K562 (cell line): ENCODE measurements around the gene SERF2. TPM values are rescaled to one million over a fixed set of nuclear protein-coding genes. Genes with fewer than 3 reads are reported as not detected.

Experiments used
- ATF3 ChIP-seq, 2 experiments: fragments of 450-650 bp in 1 of 2; sonication (generic) in 1 of 2; formaldehyde crosslinking in 1 of 2; IDR thresholded peaks in 1 of 2; conservative IDR thresholded peaks in 1 of 2; 2 replicates each; pipeline versions ENCODE4 v1.6.1 to v1.8.1; 2016 to 2023; ENCODE audit warnings: mild to moderate bottlenecking in 2 of 2, moderate library complexity in 2 of 2, inconsistent platforms in 1 of 2, missing genetic modification reagents in 1 of 2
- CHD4 ChIP-seq: fragments of 200-600 bp; sonication (generic); IDR thresholded peaks from 3 replicates; pipeline ENCODE4 v1.6.1; 2012; ENCODE audit warnings: low read depth, mild to moderate bottlenecking, mixed read lengths, low read length, inconsistent platforms; ENCODE audit not compliant: insufficient read depth, insufficient replicate concordance, poor library complexity, severe bottlenecking
- CTCF ChIP-seq, 3 experiments: IDR thresholded peaks in 2 of 3; conservative IDR thresholded peaks in 1 of 3; 2 replicates each; pipeline ENCODE4 v1.5.1; 2011 to 2012; ENCODE audit warnings: low read length in 3 of 3, mild to moderate bottlenecking in 3 of 3, control low read depth in 2 of 3, improper control_type of control experiment in 1 of 3, inconsistent platforms in 1 of 3, low read depth in 1 of 3, mixed read lengths in 1 of 3, moderate library complexity in 1 of 3; ENCODE audit not compliant: insufficient read depth in 2 of 3
- E2F1 ChIP-seq: sonication (generic); formaldehyde crosslinking; IDR thresholded peaks from 2 replicates; pipeline ENCODE4 v1.8.1; 2023; ENCODE audit warnings: mild to moderate bottlenecking, missing genetic modification reagents, moderate library complexity
- GTF2A2 ChIP-seq: IDR thresholded peaks from 2 replicates; pipeline ENCODE4 v1.6.1; 2016; ENCODE audit warnings: mild to moderate bottlenecking, missing genetic modification characterization, missing compliant biosample characterization
- HMGN3 ChIP-seq: IDR thresholded peaks from 2 replicates; pipeline ENCODE4 v1.6.1; 2011; ENCODE audit warnings: borderline replicate concordance, low read depth, mild to moderate bottlenecking, mixed read lengths, low read length; ENCODE audit not compliant: insufficient read length; ENCODE audit errors: extremely low read depth
- L3MBTL2 ChIP-seq: fragments of 450-650 bp; IDR thresholded peaks from 2 replicates; pipeline ENCODE4 v1.6.1; 2016; ENCODE audit warnings: mild to moderate bottlenecking, moderate library complexity
- MLLT1 ChIP-seq, 2 experiments: fragments of 450-650 bp; IDR thresholded peaks; 2 replicates each; pipeline ENCODE4 v1.6.1; 2016
- NFATC3 ChIP-seq: fragments of 450-650 bp; IDR thresholded peaks from 2 replicates; pipeline ENCODE4 v1.6.1; 2017; ENCODE audit warnings: mild to moderate bottlenecking
- PHF8 ChIP-seq: fragments of 200-600 bp; sonication (generic); IDR thresholded peaks from 2 replicates; pipeline ENCODE4 v1.6.1; 2012; ENCODE audit warnings: mixed run types, mild to moderate bottlenecking, inconsistent platforms, low read length, moderate library complexity, borderline replicate concordance
- POU5F1 ChIP-seq: fragments of 150-350 bp; IDR thresholded peaks from 2 replicates; pipeline ENCODE4 v1.6.1; 2014; ENCODE audit warnings: borderline replicate concordance, low read length, low read depth, mild to moderate bottlenecking; ENCODE audit not compliant: partially characterized antibody
- RBM39 ChIP-seq: fragments of 200-400 bp; formaldehyde crosslinking; optimal IDR thresholded peaks from 2 replicates; pipeline ENCODE3; 2018; ENCODE audit warnings: low read depth, low read length
- ZBTB33 ChIP-seq: sonication (generic); formaldehyde crosslinking; IDR thresholded peaks from 2 replicates; pipeline ENCODE4 v1.8.1; 2023; ENCODE audit warnings: mild to moderate bottlenecking, missing genetic modification reagents
- ZNF512 ChIP-seq: IDR thresholded peaks from 2 replicates; pipeline ENCODE4 v1.6.1; 2016; ENCODE audit warnings: missing genetic modification characterization, missing compliant biosample characterization
- ZNF668 ChIP-seq: fragments of 250-450 bp; sonication (Bioruptor Pico); IDR thresholded peaks from 2 replicates; pipeline ENCODE4 v1.8.0; 2022; ENCODE audit warnings: mild to moderate bottlenecking, inconsistent platforms
- polyA plus RNA-seq, 8 experiments: library from polyadenylated mRNA; depleted of rRNA in 4 of 8; stranded (reverse) in 5 of 8; unstranded in 3 of 8; fragments of >200 nt; fragmentation: Nextera tagmentation in 2 of 8; fragmentation: Illumina TruSeq in 1 of 8; extraction: Ambion mirVana in 2 of 8; extraction: Trizol in 1 of 8; gene quantifications; 2 replicates each; pipeline versions ENCODE4 v1.2.1 to v1.2.3, GENCODE V29; 2011 to 2014; ENCODE audit warnings: inconsistent platforms in 1 of 8, missing spikeins in 1 of 8
- total RNA-seq, 7 experiments: library from RNA; depleted of rRNA in 6 of 7; stranded (reverse); fragments of >200 nt in 6 of 7; fragmentation: Illumina TruSeq in 2 of 7; extraction: Trizol in 2 of 7; gene quantifications; 2 replicates each; pipeline versions ENCODE4 v1.2.1 to v1.2.3, GENCODE V29; 2011 to 2021; ENCODE audit warnings: low replicate concordance in 1 of 7

The SERF2 gene
- total and polyA plus RNA-seq, 9 of the 15 experiments (the other 6 are each of a cell fraction or from before 2014, with no cell fraction given): 497 to 3,360 (median 867) TPM

- TF ChIP-seq ZNF512 (tag): no peak
- no peak for TF ChIP-seq CHD4
- peak; percentile 99 for TF ChIP-seq E2F1 (CRISPR knock-in tag)
- TF ChIP-seq ATF3 (IDR thresholded peaks at IDR 0.05): peak; percentile 52; the same call in 1 of the 2 replicates
- TF ChIP-seq ATF3 (CRISPR knock-in tag; conservative IDR thresholded peaks at IDR 0.05): peak; percentile 67; the same call in 1 of the 2 replicates
- no peak for TF ChIP-seq NFATC3
- TF ChIP-seq HMGN3: peak; percentile 43
- peak; percentile 51; the same call in 1 of the 2 replicates for TF ChIP-seq ZNF668 (CRISPR knock-in tag)
- TF ChIP-seq POU5F1: no peak
- TF ChIP-seq CTCF (IDR thresholded peaks at IDR 0.05 in 2 of 3, conservative IDR thresholded peaks at IDR 0.05 in 1 of 3; ENCODE audit: insufficient read depth in 2 of 3, low read depth in 1 of 3, low read length in 3 of 3): no peak
- 0 out of 4 replicates have a peak, but pooled peaks of 1 of the 2 experiments have one; percentile 46 for TF ChIP-seq MLLT1 (IDR thresholded peaks at IDR 0.05)
- peak; percentile 34; the same call in 1 of the 2 replicates for TF ChIP-seq ZBTB33
- TF ChIP-seq PHF8: peak; percentile 84
- no peak for TF ChIP-seq GTF2A2 (tag)
- TF ChIP-seq RBM39: no peak
- peak; percentile 90 for TF ChIP-seq L3MBTL2
Measured at GRCh38 chr15:43826508-43827341, 34.6 kb downstream of the SERF2 start, which contains the start of gene WDR76 (continued).
